GM23338 (cell line): ENCODE measurements around the gene LGR5. TPM values are rescaled to one million over a fixed set of nuclear protein-coding genes. Genes with fewer than 3 reads are reported as not detected.

ENCODE experiments used
- ATAC-seq: fragments of 200-7000 bp; cut with Tn5 transposase; 3 replicates; pipeline ENCODE4 v1.9.1; 2020
- DNase-seq: peaks from one replicate; pipeline ENCODE4 v3.0.0-alpha.2; 2015; ENCODE audit warnings: low spot score
- H2AFZ ChIP-seq: fragments of 200-600 bp; sonication (generic); 2 replicates; pipeline ENCODE4 v1.8.0; 2016; ENCODE audit warnings: antibody characterized with exemption, mild to moderate bottlenecking, moderate library complexity
- H3F3A ChIP-seq: fragments of 200-600 bp; sonication (generic); replicated peaks from 2 replicates; pipeline ENCODE4 v1.8.0; 2017; ENCODE audit warnings: antibody characterized with exemption, mixed run types, low read depth
- H3K27ac ChIP-seq: fragments of 200-600 bp; sonication (generic); 2 replicates; pipeline ENCODE4 v1.6.1; 2016; ENCODE audit warnings: low read depth
- H3K27me3 ChIP-seq: fragments of 200-600 bp; sonication (generic); 2 replicates; pipeline ENCODE4 v1.8.0; 2016; ENCODE audit warnings: mild to moderate bottlenecking, mixed run types, moderate library complexity; ENCODE audit not compliant: insufficient read depth
- H3K36me3 ChIP-seq: fragments of 200-600 bp; sonication (generic); 2 replicates; pipeline ENCODE4 v1.8.0; 2016; ENCODE audit warnings: mild to moderate bottlenecking; ENCODE audit not compliant: insufficient read depth
- H3K4me1 ChIP-seq: fragments of 200-600 bp; sonication (generic); 2 replicates; pipeline ENCODE4 v1.8.0; 2016; ENCODE audit warnings: mild to moderate bottlenecking, moderate library complexity; ENCODE audit not compliant: insufficient read depth
- H3K4me2 ChIP-seq: fragments of 200-600 bp; sonication (generic); 2 replicates; pipeline ENCODE4 v1.7.1; 2017; ENCODE audit warnings: mixed run types
- H3K4me3 ChIP-seq: fragments of 200-600 bp; sonication (generic); 2 replicates; pipeline ENCODE4 v1.6.1; 2016; ENCODE audit warnings: mixed run types
- H3K79me2 ChIP-seq: fragments of 200-600 bp; sonication (generic); replicated peaks from 2 replicates; pipeline ENCODE4 v1.8.0; 2017; ENCODE audit warnings: mild to moderate bottlenecking; ENCODE audit not compliant: insufficient read depth
- H3K9me2 ChIP-seq: fragments of 200-600 bp; sonication (generic); 2 replicates; pipeline ENCODE4 v1.8.0; 2017; ENCODE audit not compliant: insufficient read depth
- H4K20me1 ChIP-seq: fragments of 200-600 bp; sonication (generic); replicated peaks from 2 replicates; pipeline ENCODE4 v1.8.0; 2017; ENCODE audit warnings: mild to moderate bottlenecking; ENCODE audit not compliant: insufficient read depth
- H3K27ac Mint-ChIP-seq: 2 replicates; pipeline ENCODE4 v1.8.0; 2020; ENCODE audit warnings: inconsistent platforms, mild to moderate bottlenecking, moderate library complexity, mixed read lengths
- H3K27me3 Mint-ChIP-seq: 3 replicates; pipeline ENCODE4 v1.8.0; 2022; ENCODE audit warnings: low read depth, mild to moderate bottlenecking, moderate library complexity, mixed read lengths, inconsistent platforms; ENCODE audit not compliant: insufficient read depth, poor library complexity
- H3K36me3 Mint-ChIP-seq: 3 replicates; pipeline ENCODE4 v1.8.0; 2021; ENCODE audit warnings: low read depth, mild to moderate bottlenecking, inconsistent platforms, moderate library complexity, mixed read lengths
- H3K4me1 Mint-ChIP-seq: 3 replicates; pipeline ENCODE4 v1.8.0; 2020; ENCODE audit warnings: mild to moderate bottlenecking, inconsistent platforms, mixed read lengths
- H3K4me3 Mint-ChIP-seq: 3 replicates; pipeline ENCODE4 v1.8.0; 2021; ENCODE audit warnings: moderate library complexity, mild to moderate bottlenecking, inconsistent platforms, mixed read lengths
- H3K9me3 Mint-ChIP-seq: 3 replicates; pipeline ENCODE4 v1.8.0; 2020; ENCODE audit warnings: moderate library complexity, mild to moderate bottlenecking, inconsistent platforms, mixed read lengths
- EZH2phosphoT487 ChIP-seq: fragments of 200-600 bp; sonication (generic); IDR thresholded peaks from one replicate; pipeline ENCODE4 v1.8.1; 2018; ENCODE audit warnings: antibody characterized with exemption; ENCODE audit not compliant: unreplicated experiment
- JUNB ChIP-seq: IDR thresholded peaks from one replicate; pipeline ENCODE4 v1.6.1; 2016; ENCODE audit warnings: antibody characterized with exemption; ENCODE audit not compliant: unreplicated experiment
- NANOG ChIP-seq: IDR thresholded peaks from 2 replicates; pipeline ENCODE4 v1.6.1; 2016; ENCODE audit warnings: antibody characterized with exemption, borderline replicate concordance
- POLR2AphosphoS5 ChIP-seq: IDR thresholded peaks from 2 replicates; pipeline ENCODE4 v1.6.1; 2016; ENCODE audit warnings: antibody characterized with exemption, low read depth
- REST ChIP-seq: IDR thresholded peaks from one replicate; pipeline ENCODE4 v1.6.1; 2018; ENCODE audit warnings: antibody characterized with exemption; ENCODE audit not compliant: unreplicated experiment
- STAT1 ChIP-seq: IDR thresholded peaks from one replicate; pipeline ENCODE4 v1.6.1; 2016; ENCODE audit warnings: antibody characterized with exemption; ENCODE audit not compliant: unreplicated experiment
- ZNF462 ChIP-seq: fragments of 250-450 bp; sonication (Bioruptor Pico); IDR thresholded peaks from 2 replicates; pipeline ENCODE4 v1.5.0; 2020; ENCODE audit warnings: mild to moderate bottlenecking, moderate library complexity
- polyA plus RNA-seq: library from polyadenylated mRNA; unstranded; fragments of >200 nt; fragmentation: Nextera tagmentation; extraction: Ambion mirVana; gene quantifications from 2 replicates; pipeline ENCODE4 v1.2.1, GENCODE V29; 2016
- total RNA-seq: library from RNA; depleted of rRNA; stranded (reverse); fragments of >200 nt; shearing (Covaris generic); gene quantifications from 2 replicates; pipeline ENCODE4 v1.2.3, GENCODE V29; 2014
- TF ChIP-seq, protein P1 (sequence below): IDR thresholded peaks from 2 replicates; pipeline ENCODE4 v1.6.1; 2016; ENCODE audit warnings: antibody characterized with exemption
- TF ChIP-seq, protein P2 (sequence below), 2 experiments: fragments of 200-600 bp in 1 of 2; sonication (generic) in 1 of 2; conservative IDR thresholded peaks; 2 replicates each; pipeline versions ENCODE4 v1.5.1 to v1.6.1; 2016 to 2017; ENCODE audit warnings: antibody characterized with exemption in 2 of 2, low read depth in 2 of 2, mild to moderate bottlenecking in 2 of 2, moderate library complexity in 1 of 2

The LGR5 gene
- total and polyA plus RNA-seq, 2 experiments from 2014 or later: 0.17 to 0.26 TPM

DNA sequence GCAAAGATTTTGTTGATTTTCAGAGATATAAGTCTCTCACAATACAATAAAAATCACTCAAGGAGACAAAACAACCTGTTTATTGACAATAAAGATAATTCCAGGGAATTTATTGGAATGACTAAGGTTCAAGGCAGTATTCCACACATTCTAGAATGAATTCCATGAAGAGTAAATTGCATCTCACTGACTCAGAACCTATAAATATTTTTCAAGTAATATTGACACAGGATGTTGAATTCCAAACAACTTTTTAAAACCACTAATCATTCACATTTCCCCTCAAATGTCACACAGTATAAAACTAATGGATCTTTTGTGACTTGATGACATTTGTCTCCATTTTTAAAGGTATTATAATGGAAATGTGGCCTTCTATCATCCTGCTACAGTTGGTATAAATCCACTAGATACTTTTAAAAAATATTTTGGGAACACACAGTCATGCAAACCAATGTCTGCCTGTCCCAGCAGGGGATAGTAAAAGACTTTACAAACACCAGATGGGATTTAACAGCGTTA, 42.1 kb upstream of the LGR5 start:
- Mint-ChIP-seq H3K4me1 (peaks cover 2% of the 10 kb centered on the region; the same call in 2 of the 3 replicates), H3K27ac (no peak overlapping the region), H3K9me3 (no peaks in the 10 kb centered on the region), H3K36me3 (no peaks in the 10 kb centered on the region), H3K4me3 (no peak overlapping the region), H3K27me3 (no peaks in the 10 kb centered on the region)
- H3K4me2 ChIP-seq: no peak overlapping the region
- no peaks in the 10 kb centered on the region for H3K36me3 ChIP-seq
- H3K27me3 ChIP-seq: no peaks in the 10 kb centered on the region
- H3K27ac ChIP-seq: no peak overlapping the region
- no peak overlapping the region for H2AFZ ChIP-seq
- DNase-seq: no peak
- no peaks in the 10 kb centered on the region for H3K9me2 ChIP-seq
- H3K79me2 ChIP-seq: no peaks in the 10 kb centered on the region
- H4K20me1 ChIP-seq: no peaks in the 10 kb centered on the region
- H3K4me3 ChIP-seq: no peak overlapping the region
- peaks cover 3% of the 10 kb centered on the region; the same call in 1 of the 2 replicates for H3K4me1 ChIP-seq
- TF ChIP-seq ZNF462 (CRISPR knock-in tag) (no peak), POLR2AphosphoS5 (no peak)
- ATAC-seq: no peak
- no peaks in the 10 kb centered on the region for H3F3A ChIP-seq

DNA sequence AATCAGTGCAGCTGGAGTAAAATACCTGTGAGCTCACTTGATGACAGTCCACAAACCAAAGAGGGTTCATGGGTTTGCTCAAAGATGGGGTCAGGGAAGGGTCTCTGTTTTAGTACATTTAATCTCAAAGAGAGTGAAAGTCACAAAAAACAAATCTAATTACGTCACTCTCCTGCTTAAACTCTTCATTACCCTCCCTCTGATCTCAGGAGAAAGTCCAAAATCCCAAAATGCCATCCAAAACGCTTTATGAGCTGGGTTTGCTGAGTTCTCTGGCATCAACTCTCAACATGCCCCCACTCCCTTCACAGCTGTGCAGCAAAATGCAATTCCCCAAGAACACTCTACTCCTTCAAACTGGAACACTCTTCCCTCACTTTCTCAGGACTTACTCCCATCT, 40.4 kb upstream of the LGR5 start:
- DNase-seq (no peak), ATAC-seq (no peak)
- H3K4me3 Mint-ChIP-seq: no peak overlapping the region
- no peaks in the 10 kb centered on the region for H3F3A ChIP-seq
- H3K27me3 ChIP-seq: no peaks in the 10 kb centered on the region
- peaks cover 2% of the 10 kb centered on the region for H3K4me1 Mint-ChIP-seq
- H4K20me1 ChIP-seq: no peaks in the 10 kb centered on the region
- no peak overlapping the region; the same call in 1 of the 2 replicates for H3K27ac Mint-ChIP-seq
- H3K4me2 ChIP-seq: no peak overlapping the region
- H3K27me3 Mint-ChIP-seq: peaks cover 2% of the 10 kb centered on the region
- no peaks in the 10 kb centered on the region for H3K79me2 ChIP-seq
- H2AFZ ChIP-seq: peak overlapping the region; percentile 6; the same call in 1 of the 2 replicates
- no peak overlapping the region for H3K27ac ChIP-seq
- H3K4me3 ChIP-seq: no peak overlapping the region
- H3K36me3 Mint-ChIP-seq: no peaks in the 10 kb centered on the region
- H3K4me1 ChIP-seq: peaks cover 3% of the 10 kb centered on the region; the same call in 1 of the 2 replicates
- H3K9me2 ChIP-seq: no peaks in the 10 kb centered on the region
- no peaks in the 10 kb centered on the region for H3K9me3 Mint-ChIP-seq
- H3K36me3 ChIP-seq: no peaks in the 10 kb centered on the region
- TF ChIP-seq JUNB (no peak), REST (no peak), STAT1 (no peak), EZH2phosphoT487 (no peak), NANOG (no peak), POLR2AphosphoS5 (no peak)
- TF ChIP-seq, protein P1, sequence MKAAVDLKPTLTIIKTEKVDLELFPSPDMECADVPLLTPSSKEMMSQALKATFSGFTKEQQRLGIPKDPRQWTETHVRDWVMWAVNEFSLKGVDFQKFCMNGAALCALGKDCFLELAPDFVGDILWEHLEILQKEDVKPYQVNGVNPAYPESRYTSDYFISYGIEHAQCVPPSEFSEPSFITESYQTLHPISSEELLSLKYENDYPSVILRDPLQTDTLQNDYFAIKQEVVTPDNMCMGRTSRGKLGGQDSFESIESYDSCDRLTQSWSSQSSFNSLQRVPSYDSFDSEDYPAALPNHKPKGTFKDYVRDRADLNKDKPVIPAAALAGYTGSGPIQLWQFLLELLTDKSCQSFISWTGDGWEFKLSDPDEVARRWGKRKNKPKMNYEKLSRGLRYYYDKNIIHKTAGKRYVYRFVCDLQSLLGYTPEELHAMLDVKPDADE: no peak
- TF ChIP-seq, protein P2, sequence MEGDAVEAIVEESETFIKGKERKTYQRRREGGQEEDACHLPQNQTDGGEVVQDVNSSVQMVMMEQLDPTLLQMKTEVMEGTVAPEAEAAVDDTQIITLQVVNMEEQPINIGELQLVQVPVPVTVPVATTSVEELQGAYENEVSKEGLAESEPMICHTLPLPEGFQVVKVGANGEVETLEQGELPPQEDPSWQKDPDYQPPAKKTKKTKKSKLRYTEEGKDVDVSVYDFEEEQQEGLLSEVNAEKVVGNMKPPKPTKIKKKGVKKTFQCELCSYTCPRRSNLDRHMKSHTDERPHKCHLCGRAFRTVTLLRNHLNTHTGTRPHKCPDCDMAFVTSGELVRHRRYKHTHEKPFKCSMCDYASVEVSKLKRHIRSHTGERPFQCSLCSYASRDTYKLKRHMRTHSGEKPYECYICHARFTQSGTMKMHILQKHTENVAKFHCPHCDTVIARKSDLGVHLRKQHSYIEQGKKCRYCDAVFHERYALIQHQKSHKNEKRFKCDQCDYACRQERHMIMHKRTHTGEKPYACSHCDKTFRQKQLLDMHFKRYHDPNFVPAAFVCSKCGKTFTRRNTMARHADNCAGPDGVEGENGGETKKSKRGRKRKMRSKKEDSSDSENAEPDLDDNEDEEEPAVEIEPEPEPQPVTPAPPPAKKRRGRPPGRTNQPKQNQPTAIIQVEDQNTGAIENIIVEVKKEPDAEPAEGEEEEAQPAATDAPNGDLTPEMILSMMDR (conservative IDR thresholded peaks at IDR 0.05; ENCODE audit: low read depth in 2 of 2): no peak
